MCF 10A (cell line): Measurements from ENCODE around the gene C20orf173. TPM values are rescaled to one million over a fixed set of nuclear protein-coding genes. Genes with fewer than 3 reads are reported as not detected.
"Not testable (repeated sequence)": the region's sequence is repeated elsewhere in the genome, so short reads cannot be mapped to it uniquely, and the experiment has no call there.

Experiments used
- BruUV-seq: library from RNA; stranded (reverse); fragments of 400-500 nt; replicated peaks from 2 replicates; lab custom pipeline; 2021; lab: Mats Ljungman, UMichigan
- CTCF ChIA-PET: fragments of 300-600 bp; sonication (Branson Sonifier 250); formaldehyde crosslinking; extraction: SDS; loops from one replicate; lab custom pipeline; 2021; ENCODE audit warnings: antibody characterized with exemption, inconsistent platforms; lab: Yijun Ruan, JAX
- POLR2A ChIA-PET: fragments of 300-600, 350-650 bp; sonication (Branson Sonifier 250); formaldehyde crosslinking; extraction: SDS; loops from one replicate; lab custom pipeline; 2020; ENCODE audit warnings: antibody characterized with exemption, inconsistent platforms; lab: Yijun Ruan, JAX
- DNase-seq: peaks from one replicate; pipeline ENCODE4 v3.0.0-alpha.2; 2018; ENCODE audit not compliant: unreplicated experiment
- H3K27ac Mint-ChIP-seq: one replicate; pipeline ENCODE4 v1.8.0; 2022; ENCODE audit warnings: mild to moderate bottlenecking, low read depth, mixed read lengths; ENCODE audit not compliant: unreplicated experiment
- H3K27me3 Mint-ChIP-seq: one replicate; pipeline ENCODE4 v1.8.0; 2022; ENCODE audit warnings: mixed read lengths; ENCODE audit not compliant: insufficient read depth, unreplicated experiment
- H3K36me3 Mint-ChIP-seq: one replicate; pipeline ENCODE4 v1.8.0; 2022; ENCODE audit warnings: mild to moderate bottlenecking, moderate library complexity, mixed read lengths; ENCODE audit not compliant: insufficient read depth, unreplicated experiment
- H3K4me1 Mint-ChIP-seq: one replicate; pipeline ENCODE4 v1.8.0; 2022; ENCODE audit warnings: mixed read lengths; ENCODE audit not compliant: insufficient read depth, unreplicated experiment
- H3K4me3 Mint-ChIP-seq: one replicate; pipeline ENCODE4 v1.8.0; 2022; ENCODE audit warnings: mild to moderate bottlenecking, moderate library complexity, mixed read lengths; ENCODE audit not compliant: unreplicated experiment
- H3K9me3 Mint-ChIP-seq: one replicate; pipeline ENCODE4 v1.8.0; 2022; ENCODE audit warnings: mixed read lengths; ENCODE audit not compliant: unreplicated experiment
- CTCF ChIP-seq: fragments of 200-600 bp; IDR thresholded peaks from one replicate; pipeline ENCODE4 v1.8.0; 2022; ENCODE audit warnings: antibody characterized with exemption, mild to moderate bottlenecking; ENCODE audit not compliant: unreplicated experiment
- intact Hi-C: fragments of 100-400 bp; cut with micrococcal nuclease; formaldehyde crosslinking; loops from 2 replicates; pipeline ENCODE4 v1.14.1; 2022
- total RNA-seq: library from RNA; stranded (reverse); gene quantifications from 2 replicates; pipeline ENCODE4 v1.2.3, GENCODE V29; 2022

C20orf173 gene
- total RNA-seq, 1 experiment from 2014 or later: not detected

- no peak overlapping the region for H3K4me3 Mint-ChIP-seq
- no peaks in the 10 kb centered on the region for H3K4me1 Mint-ChIP-seq
- intact Hi-C loops: no loop called here
- ChIA-PET CTCF (interaction anchor here (0.6 to 1.0 kb wide), 3 partner anchors 9 to 81 kb away, joined by 3 to 5 read pairs (median 4); no protein-coding TSS in a partner anchor), POLR2A (no interaction called here)
- no peak overlapping the region for H3K27ac Mint-ChIP-seq
- BruUV-seq: no TSS peak
- DNase-seq: peak; percentile 43
- no peaks in the 10 kb centered on the region for H3K27me3 Mint-ChIP-seq
- TF ChIP-seq CTCF: peak; percentile 61
- H3K36me3 Mint-ChIP-seq: peaks cover under 1% of the 10 kb centered on the region
- no peaks in the 10 kb centered on the region for H3K9me3 Mint-ChIP-seq
These were observed 6.1 kb downstream of the C20orf173 start for GRCh38 chr20:35523298-35523888.

GRCh38 chr20:35518955-35519354, 10.5 kb downstream of the C20orf173 start:
- Mint-ChIP-seq H3K36me3 (no peaks in the 10 kb centered on the region), H3K9me3 (no peaks in the 10 kb centered on the region), H3K4me3 (no peak overlapping the region), H3K27me3 (no peaks in the 10 kb centered on the region), H3K4me1 (peaks cover 17% of the 10 kb centered on the region), H3K27ac (no peak overlapping the region)
- POLR2A ChIA-PET: no interaction called here
- no peak for TF ChIP-seq CTCF
- no TSS peak for BruUV-seq
- CTCF ChIA-PET: no interaction called here
- intact Hi-C loops: loop anchor here (10.0 kb wide), 2 partner anchors 96 to 436 kb away; partner anchors contain the start of genes SCAND1 and SPAG4
- DNase-seq: no peak

GRCh38 chr20:35517767-35518166, 11.7 kb downstream of the C20orf173 start:
- intact Hi-C loops: loop anchor here (10.0 kb wide), 2 partner anchors 97 to 437 kb away; partner anchors contain the start of genes SCAND1 and SPAG4
- CTCF ChIA-PET: interaction anchor here (0.6 to 1.6 kb wide), 3 partner anchors 11 to 1359 kb away, joined by 3 to 6 read pairs (median 5); no protein-coding TSS in a partner anchor
- DNase-seq, H3K27ac Mint-ChIP-seq, H3K9me3 Mint-ChIP-seq, H3K27me3 Mint-ChIP-seq, H3K36me3 Mint-ChIP-seq, BruUV-seq, H3K4me3 Mint-ChIP-seq: not testable (repeated sequence)
- H3K4me1 Mint-ChIP-seq: peaks cover 17% of the 10 kb centered on the region
- POLR2A ChIA-PET: interaction anchor here (1.0 to 1.9 kb wide), 3 partner anchors 24 to 182 kb away, joined by 3 to 8 read pairs (median 6); partner anchors contain the start of genes ERGIC3, NFS1 and ROMO1

- DNase-seq: no peak
- intact Hi-C loops: loop anchor here (10.0 kb wide), 2 partner anchors 98 to 438 kb away; partner anchors contain the start of genes SCAND1 and SPAG4
- TF ChIP-seq CTCF: no peak
- Mint-ChIP-seq H3K4me1 (peaks cover 17% of the 10 kb centered on the region), H3K27me3 (no peaks in the 10 kb centered on the region), H3K36me3 (peaks cover 10% of the 10 kb centered on the region), H3K9me3 (no peaks in the 10 kb centered on the region), H3K4me3 (peak overlapping the region; percentile 13), H3K27ac (no peak overlapping the region)
- CTCF ChIA-PET: interaction anchor here (0.6 to 1.7 kb wide), 5 partner anchors 12 to 1359 kb away, joined by 3 to 5 read pairs (median 4); no protein-coding TSS in a partner anchor
- BruUV-seq: no TSS peak
- POLR2A ChIA-PET: interaction anchor here (0.6 to 1.9 kb wide), 5 partner anchors 14 to 183 kb away, joined by 3 to 9 read pairs (median 6); partner anchors contain the start of genes CPNE1, ERGIC3, NFS1 and RBM12
These were observed 12.3 kb downstream of the C20orf173 start for GRCh38 chr20:35517125-35517524.
